ENCODE measurements around the gene ADGRD2. TPM values are rescaled to one million over a fixed set of nuclear protein-coding genes. Genes with fewer than 3 reads are reported as not detected.

The ADGRD2 gene
- total and polyA plus RNA-seq, 9 of the 15 experiments (the other 6 are each of a cell fraction or from before 2014, with no cell fraction given) = not detected

DNA sequence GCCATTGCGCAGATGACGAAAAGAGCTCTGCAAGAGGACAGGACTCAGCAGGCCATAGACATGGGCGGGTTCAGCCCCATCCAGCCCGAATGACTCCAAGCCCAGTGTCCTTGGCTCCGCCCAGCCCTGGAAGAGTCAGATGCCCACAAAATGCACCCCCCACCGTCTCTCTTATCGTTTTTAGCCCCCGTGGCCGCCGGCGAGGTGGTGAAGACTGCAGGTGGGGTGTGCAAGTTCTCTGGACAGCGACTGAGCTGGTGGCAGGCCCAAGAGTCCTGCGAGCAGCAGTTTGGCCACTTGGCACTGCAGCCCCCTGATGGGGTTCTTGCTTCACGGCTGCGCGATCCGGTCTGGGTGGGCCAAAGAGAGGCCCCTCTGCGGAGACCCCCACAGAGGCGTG, 2.1 kb downstream of the ADGRD2 start (continued):
- TF ChIP-seq, protein P1, sequence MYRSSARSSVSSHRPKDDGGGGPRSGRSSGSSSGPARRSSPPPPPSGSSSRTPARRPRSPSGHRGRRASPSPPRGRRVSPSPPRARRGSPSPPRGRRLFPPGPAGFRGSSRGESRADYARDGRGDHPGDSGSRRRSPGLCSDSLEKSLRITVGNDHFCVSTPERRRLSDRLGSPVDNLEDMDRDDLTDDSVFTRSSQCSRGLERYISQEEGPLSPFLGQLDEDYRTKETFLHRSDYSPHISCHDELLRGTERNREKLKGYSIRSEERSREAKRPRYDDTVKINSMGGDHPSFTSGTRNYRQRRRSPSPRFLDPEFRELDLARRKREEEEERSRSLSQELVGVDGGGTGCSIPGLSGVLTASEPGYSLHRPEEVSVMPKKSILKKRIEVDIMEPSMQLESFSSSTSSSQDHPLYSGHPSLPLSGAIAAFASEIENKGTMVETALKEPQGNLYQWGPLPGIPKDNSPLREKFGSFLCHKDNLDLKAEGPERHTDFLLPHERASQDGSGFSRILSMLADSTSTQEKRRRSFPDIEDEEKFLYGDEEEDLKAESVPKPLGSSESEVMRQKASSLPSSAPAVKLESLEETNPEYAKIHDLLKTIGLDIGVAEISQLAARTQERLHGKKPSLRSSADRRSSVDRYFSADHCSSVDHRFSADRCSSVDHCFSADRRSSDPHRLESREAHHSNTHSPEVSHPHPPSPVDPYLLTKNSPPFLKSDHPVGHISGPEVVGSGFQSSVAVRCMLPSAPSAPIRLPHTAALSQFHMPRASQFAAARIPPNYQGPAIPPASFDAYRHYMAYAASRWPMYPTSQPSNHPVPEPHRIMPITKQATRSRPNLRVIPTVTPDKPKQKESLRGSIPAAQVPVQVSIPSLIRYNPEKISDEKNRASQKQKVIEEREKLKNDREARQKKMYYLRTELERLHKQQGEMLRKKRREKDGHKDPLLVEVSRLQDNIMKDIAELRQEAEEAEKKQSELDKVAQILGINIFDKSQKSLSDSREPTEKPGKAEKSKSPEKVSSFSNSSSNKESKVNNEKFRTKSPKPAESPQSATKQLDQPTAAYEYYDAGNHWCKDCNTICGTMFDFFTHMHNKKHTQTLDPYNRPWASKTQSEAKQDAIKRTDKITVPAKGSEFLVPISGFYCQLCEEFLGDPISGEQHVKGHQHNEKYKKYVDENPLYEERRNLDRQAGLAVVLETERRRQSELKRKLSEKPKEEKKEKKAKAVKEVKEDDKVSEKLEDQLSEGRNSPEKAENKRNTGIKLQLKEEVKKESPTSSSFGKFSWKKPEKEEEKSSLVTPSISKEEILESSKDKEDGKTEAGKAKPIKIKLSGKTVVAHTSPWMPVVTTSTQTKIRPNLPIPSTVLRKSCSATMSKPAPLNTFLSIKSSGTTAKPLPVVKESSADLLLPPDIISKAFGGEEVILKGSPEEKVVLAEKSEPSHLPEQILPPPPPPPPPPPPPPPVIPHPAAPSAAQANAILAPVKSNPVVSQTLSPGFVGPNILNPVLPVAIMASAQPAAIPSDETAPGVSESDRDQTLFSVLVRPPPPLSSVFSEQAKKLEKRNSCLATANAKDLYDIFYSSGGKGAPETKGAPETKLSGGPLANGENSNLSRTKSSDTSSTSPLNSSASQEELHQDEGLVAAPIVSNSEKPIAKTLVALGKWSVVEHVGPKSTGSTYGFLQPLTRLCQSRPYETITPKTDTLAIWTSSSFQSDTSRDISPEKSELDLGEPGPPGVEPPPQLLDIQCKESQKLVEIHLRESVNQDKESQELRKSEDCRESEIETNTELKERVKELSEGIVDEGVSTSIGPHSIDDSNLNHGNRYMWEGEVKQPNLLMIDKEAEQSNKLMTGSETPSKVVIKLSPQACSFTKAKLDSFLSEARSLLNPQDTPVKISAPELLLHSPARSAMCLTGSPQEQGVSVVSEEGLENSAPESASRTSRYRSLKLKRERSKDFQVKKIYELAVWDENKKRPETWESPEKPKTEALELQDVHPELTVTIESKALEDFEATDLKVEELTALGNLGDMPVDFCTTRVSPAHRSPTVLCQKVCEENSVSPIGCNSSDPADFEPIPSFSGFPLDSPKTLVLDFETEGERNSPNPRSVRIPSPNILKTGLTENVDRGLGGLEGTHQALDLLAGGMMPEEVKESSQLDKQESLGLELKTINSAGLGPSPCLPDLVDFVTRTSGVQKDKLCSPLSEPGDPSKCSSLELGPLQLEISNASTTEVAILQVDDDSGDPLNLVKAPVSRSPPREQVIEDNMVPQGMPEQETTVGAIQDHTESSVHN (IDR thresholded peaks at IDR 0.05; ENCODE audit: borderline replicate concordance in 1 of 2, low read depth in 1 of 2) = no peak
- no peak for TF ChIP-seq FOS (IDR thresholded peaks at IDR 0.05; ENCODE audit: extremely low read depth, insufficient read length)
- TF ChIP-seq SRSF9 (IDR thresholded peaks at IDR 0.05; ENCODE audit: borderline replicate concordance, low read depth, low read length) = no peak

Data from K562 (cell line).